ENCODE data around the gene FGD3. TPM values are rescaled to one million over a fixed set of nuclear protein-coding genes. Genes with fewer than 3 reads are reported as not detected.

The FGD3 gene
- total RNA-seq, 1 experiment from 2014 or later, result 1.8 TPM

DNA sequence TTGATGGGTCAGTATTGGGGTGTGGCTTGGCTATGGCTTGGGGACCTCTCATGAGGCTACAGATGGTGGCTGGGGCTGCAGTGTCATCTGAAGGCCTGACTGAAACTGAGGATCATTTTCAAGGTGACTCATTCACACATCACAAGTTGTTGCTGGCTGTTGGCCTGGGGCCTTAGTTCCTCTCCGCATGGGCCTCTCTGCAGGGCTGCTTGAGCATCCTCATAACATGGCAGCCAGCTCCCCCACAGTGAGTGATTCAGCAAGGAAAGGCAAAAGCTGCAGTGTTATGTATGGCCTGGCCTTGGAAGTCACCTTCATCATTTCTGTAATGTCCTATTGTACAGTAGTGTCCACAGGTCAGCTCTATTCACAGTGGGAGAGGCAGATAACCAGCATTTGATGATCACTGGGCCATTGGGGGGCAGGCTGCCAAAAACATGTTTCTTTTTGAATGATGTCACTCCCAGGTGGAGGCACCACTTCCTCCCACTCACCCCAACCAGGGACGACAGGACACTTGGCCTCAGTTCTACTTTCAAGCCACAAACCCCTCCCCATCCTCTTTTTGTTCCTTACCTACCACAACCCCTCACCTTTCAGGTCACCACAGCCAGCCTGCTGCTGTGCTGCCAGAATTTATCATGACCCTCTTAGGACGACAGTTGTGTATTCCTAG lies 14.4 kb downstream of the FGD3 start:
- DNase-seq, result no peak
- no peak overlapping the region for H3K18ac ChIP-seq (ENCODE audit: insufficient read length, low read depth, low read length)
- no peaks in the 10 kb centered on the region for H3K79me2 ChIP-seq (ENCODE audit: insufficient read depth, low read length)
- H3K23me2 ChIP-seq (ENCODE audit: insufficient read length, low read depth, low read length, poor library complexity, severe bottlenecking), result no peaks in the 10 kb centered on the region
- no peak overlapping the region for H3K9ac ChIP-seq (ENCODE audit: extremely low read depth, insufficient read length, low read length)
- no peak overlapping the region for H2BK20ac ChIP-seq (ENCODE audit: low read depth, low read length, poor library complexity, severe bottlenecking)
- Mint-ChIP-seq H3K36me3 (ENCODE audit: insufficient read depth in 1 of 3, low read depth in 3 of 3) (peaks cover 5 to 10% (median 6%) of the 10 kb centered on the region in 3 experiments; a peak in 4 of 7 replicates), H3K4me3 (no peak overlapping the region), H3K27ac (no peak overlapping the region), H3K9me3 (peaks cover 10 to 12% of the 10 kb centered on the region in 2 experiments; a peak in 4 of 5 replicates), H3K4me1 (peaks cover 14% of the 10 kb centered on the region in 2 experiments), H3K27me3 (ENCODE audit: low read depth) (peaks cover 2% of the 10 kb centered on the region; the same call in 1 of the 2 replicates)
- no peak overlapping the region for H3K56ac ChIP-seq (ENCODE audit: insufficient read length, low read depth, low read length)
- H4K8ac ChIP-seq (replicated peaks; ENCODE audit: insufficient read length, low read depth, low read length), result no peak overlapping the region
- no peak overlapping the region for H3K14ac ChIP-seq (ENCODE audit: insufficient read depth, low read length)
- H3K79me1 ChIP-seq (ENCODE audit: insufficient read depth, low read depth, low read length, poor library complexity, severe bottlenecking), result no peaks in the 10 kb centered on the region
- H2AFZ ChIP-seq (ENCODE audit: low read length), result no peak overlapping the region
- no peaks in the 10 kb centered on the region for H3K9me3 ChIP-seq (ENCODE audit: control insufficient read depth, low read depth, low read length)
- H3K23ac ChIP-seq (ENCODE audit: insufficient read length, low read depth, low read length), result no peak overlapping the region
- H2BK15ac ChIP-seq (ENCODE audit: low read depth, low read length), result no peak overlapping the region
- H3K27me3 ChIP-seq (ENCODE audit: insufficient read depth, low read length), result no peaks in the 10 kb centered on the region
- H4K91ac ChIP-seq (ENCODE audit: insufficient read length, low read depth, low read length), result no peak overlapping the region
- TF ChIP-seq, protein P1, sequence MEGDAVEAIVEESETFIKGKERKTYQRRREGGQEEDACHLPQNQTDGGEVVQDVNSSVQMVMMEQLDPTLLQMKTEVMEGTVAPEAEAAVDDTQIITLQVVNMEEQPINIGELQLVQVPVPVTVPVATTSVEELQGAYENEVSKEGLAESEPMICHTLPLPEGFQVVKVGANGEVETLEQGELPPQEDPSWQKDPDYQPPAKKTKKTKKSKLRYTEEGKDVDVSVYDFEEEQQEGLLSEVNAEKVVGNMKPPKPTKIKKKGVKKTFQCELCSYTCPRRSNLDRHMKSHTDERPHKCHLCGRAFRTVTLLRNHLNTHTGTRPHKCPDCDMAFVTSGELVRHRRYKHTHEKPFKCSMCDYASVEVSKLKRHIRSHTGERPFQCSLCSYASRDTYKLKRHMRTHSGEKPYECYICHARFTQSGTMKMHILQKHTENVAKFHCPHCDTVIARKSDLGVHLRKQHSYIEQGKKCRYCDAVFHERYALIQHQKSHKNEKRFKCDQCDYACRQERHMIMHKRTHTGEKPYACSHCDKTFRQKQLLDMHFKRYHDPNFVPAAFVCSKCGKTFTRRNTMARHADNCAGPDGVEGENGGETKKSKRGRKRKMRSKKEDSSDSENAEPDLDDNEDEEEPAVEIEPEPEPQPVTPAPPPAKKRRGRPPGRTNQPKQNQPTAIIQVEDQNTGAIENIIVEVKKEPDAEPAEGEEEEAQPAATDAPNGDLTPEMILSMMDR (conservative IDR thresholded peaks at IDR 0.05), result no peak
- H2BK120ac ChIP-seq (ENCODE audit: low read depth, low read length, poor library complexity, severe bottlenecking), result no peak overlapping the region
- H2BK5ac ChIP-seq (ENCODE audit: insufficient read length, low read length), result no peak overlapping the region
- WGBS (ENCODE audit: extremely low coverage, insufficient read length, low lambda C conversion rate), result no CpG with 5 or more reads among the region's 3 CpGs
- H4K20me1 ChIP-seq (ENCODE audit: control insufficient read depth, insufficient read depth, insufficient read length), result no peaks in the 10 kb centered on the region
- no peak overlapping the region for H3K27ac ChIP-seq (ENCODE audit: insufficient read length, low read depth, low read length)
- no peaks in the 10 kb centered on the region; the same call in 1 of the 2 replicates for H3K4me1 ChIP-seq (ENCODE audit: insufficient read depth, low read length)
- H3K4ac ChIP-seq (ENCODE audit: low read depth, low read length), result no peak overlapping the region
- no peak overlapping the region for H2AK5ac ChIP-seq (ENCODE audit: insufficient read length, low read length)
- no peak overlapping the region for H2BK12ac ChIP-seq (ENCODE audit: insufficient read length, low read depth, low read length)
- H3T11ph ChIP-seq (ENCODE audit: low read length), result no peak overlapping the region
- no peak overlapping the region for H4K5ac ChIP-seq (ENCODE audit: insufficient read length, low read depth, low read length)
- H3K4me2 ChIP-seq (ENCODE audit: insufficient read depth, insufficient read length, low read length), result no peak overlapping the region
